Neural cell (in vitro differentiated cells): ENCODE data around the gene NME4. TPM values are rescaled to one million over a fixed set of nuclear protein-coding genes. Genes with fewer than 3 reads are reported as not detected.

ENCODE experiments used
- H2AFZ ChIP-seq: fragments of 200-600, 300-800 bp; sonication (generic), shearing (Covaris generic); 2 replicates; pipeline ENCODE4 v1.6.0; 2014; ENCODE audit warnings: low read depth, mild to moderate bottlenecking, antibody characterized with exemption, low read length, moderate library complexity
- H3F3A ChIP-seq: fragments of 200-600 bp; shearing (Covaris generic); 2 replicates; pipeline ENCODE4 v1.6.1; 2016; ENCODE audit warnings: mild to moderate bottlenecking, moderate library complexity, mixed read lengths, antibody characterized with exemption, low read length; ENCODE audit not compliant: insufficient read depth, poor library complexity, severe bottlenecking
- H3K27ac ChIP-seq: fragments of 200-600, 300-800 bp; sonication (generic), shearing (Covaris generic); 2 replicates; pipeline ENCODE4 v1.5.1; 2014; ENCODE audit warnings: mild to moderate bottlenecking, low read length, moderate library complexity
- H3K27me3 ChIP-seq: fragments of 300-800, 200-600 bp; sonication (generic), shearing (Covaris generic); 2 replicates; pipeline ENCODE4 v1.6.0; 2014; ENCODE audit warnings: mild to moderate bottlenecking, low read depth, low read length, moderate library complexity; ENCODE audit not compliant: insufficient read depth
- H3K36me3 ChIP-seq: fragments of 300-800, 200-600 bp; sonication (generic), shearing (Covaris generic); 2 replicates; pipeline ENCODE4 v1.5.1; 2014; ENCODE audit warnings: mild to moderate bottlenecking, antibody characterized with exemption, low read length, moderate library complexity; ENCODE audit not compliant: insufficient read depth
- H3K4me2 ChIP-seq: fragments of 300-800, 200-600 bp; sonication (generic), shearing (Covaris generic); 2 replicates; pipeline ENCODE4 v1.6.0; 2014; ENCODE audit warnings: mild to moderate bottlenecking, low read length
- H3K4me3 ChIP-seq: fragments of 300-800, 200-600 bp; sonication (generic), shearing (Covaris generic); 2 replicates; pipeline ENCODE4 v1.5.1; 2014; ENCODE audit warnings: mild to moderate bottlenecking, low read length, moderate library complexity
- H3K79me2 ChIP-seq: fragments of 200-600 bp; shearing (Covaris generic); replicated peaks from 2 replicates; pipeline ENCODE4 v1.6.0; 2014; ENCODE audit warnings: mild to moderate bottlenecking, low read length, moderate library complexity; ENCODE audit not compliant: insufficient read depth
- H3K9ac ChIP-seq: fragments of 300-800, 200-600 bp; sonication (generic), shearing (Covaris generic); 2 replicates; pipeline ENCODE4 v1.6.1; 2016; ENCODE audit warnings: mild to moderate bottlenecking, low read length, mixed read lengths
- H3K9me2 ChIP-seq: fragments of 200-600 bp; shearing (Covaris generic); 2 replicates; pipeline ENCODE4 v1.6.1; 2016; ENCODE audit warnings: mild to moderate bottlenecking, low read length, mixed read lengths; ENCODE audit not compliant: insufficient read depth
- H3K9me3 ChIP-seq: fragments of 200-600, 300-800 bp; sonication (generic), shearing (Covaris generic); 2 replicates; pipeline ENCODE4 v1.6.1; 2016; ENCODE audit warnings: mild to moderate bottlenecking, mixed run types, low read length, moderate library complexity, mixed read lengths
- H4K20me1 ChIP-seq: fragments of 200-600 bp; shearing (Covaris generic); 2 replicates; pipeline ENCODE4 v1.6.1; 2016; ENCODE audit warnings: mild to moderate bottlenecking, mixed run types; ENCODE audit not compliant: insufficient read depth
- EP300 ChIP-seq: fragments of 450-650 bp; conservative IDR thresholded peaks from 2 replicates; pipeline ENCODE4 v1.6.1; 2014; ENCODE audit warnings: antibody characterized with exemption, mild to moderate bottlenecking, moderate library complexity; ENCODE audit not compliant: poor library complexity, severe bottlenecking
- EZH2 ChIP-seq: fragments of 200-600, 300-800 bp; shearing (Covaris generic), sonication (generic); IDR thresholded peaks from 2 replicates; pipeline ENCODE4 v1.6.1; 2014; ENCODE audit warnings: antibody characterized with exemption, low read length, borderline replicate concordance, mild to moderate bottlenecking; ENCODE audit not compliant: insufficient read depth, poor library complexity, severe bottlenecking
- MXI1 ChIP-seq: fragments of 450-650 bp; conservative IDR thresholded peaks from 2 replicates; pipeline ENCODE4 v1.6.1; 2014; ENCODE audit warnings: antibody characterized with exemption, mild to moderate bottlenecking; ENCODE audit not compliant: poor library complexity, severe bottlenecking
- POLR2AphosphoS5 ChIP-seq: IDR thresholded peaks from 2 replicates; pipeline ENCODE4 v1.6.1; 2012
- RAD21 ChIP-seq: fragments of 450-650 bp; conservative IDR thresholded peaks from 2 replicates; pipeline ENCODE4 v1.6.1; 2014; ENCODE audit warnings: antibody characterized with exemption, mild to moderate bottlenecking, moderate library complexity
- REST ChIP-seq: IDR thresholded peaks from 2 replicates; pipeline ENCODE4 v1.6.1; 2012; ENCODE audit warnings: borderline replicate concordance
- SMC3 ChIP-seq: fragments of 450-650 bp; conservative IDR thresholded peaks from 2 replicates; pipeline ENCODE4 v1.6.1; 2014; ENCODE audit warnings: antibody characterized with exemption, mild to moderate bottlenecking, moderate library complexity; ENCODE audit not compliant: poor library complexity
- TAF1 ChIP-seq: IDR thresholded peaks from 2 replicates; pipeline ENCODE4 v1.6.1; 2012; ENCODE audit warnings: low read depth
- polyA plus RNA-seq: library from polyadenylated mRNA; depleted of rRNA; stranded (reverse); fragments of >200 nt; gene quantifications from 2 replicates; pipeline ENCODE4 v1.2.3, GENCODE V29; 2014
- TF ChIP-seq, protein P1 (sequence below): fragments of 450-650 bp; IDR thresholded peaks from 2 replicates; pipeline ENCODE4 v1.5.1; 2014; ENCODE audit warnings: antibody characterized with exemption, mild to moderate bottlenecking, moderate library complexity; ENCODE audit not compliant: poor library complexity, severe bottlenecking

NME4 gene
- polyA plus RNA-seq, 1 donor from 2014 or later: 65.2 TPM

DNA sequence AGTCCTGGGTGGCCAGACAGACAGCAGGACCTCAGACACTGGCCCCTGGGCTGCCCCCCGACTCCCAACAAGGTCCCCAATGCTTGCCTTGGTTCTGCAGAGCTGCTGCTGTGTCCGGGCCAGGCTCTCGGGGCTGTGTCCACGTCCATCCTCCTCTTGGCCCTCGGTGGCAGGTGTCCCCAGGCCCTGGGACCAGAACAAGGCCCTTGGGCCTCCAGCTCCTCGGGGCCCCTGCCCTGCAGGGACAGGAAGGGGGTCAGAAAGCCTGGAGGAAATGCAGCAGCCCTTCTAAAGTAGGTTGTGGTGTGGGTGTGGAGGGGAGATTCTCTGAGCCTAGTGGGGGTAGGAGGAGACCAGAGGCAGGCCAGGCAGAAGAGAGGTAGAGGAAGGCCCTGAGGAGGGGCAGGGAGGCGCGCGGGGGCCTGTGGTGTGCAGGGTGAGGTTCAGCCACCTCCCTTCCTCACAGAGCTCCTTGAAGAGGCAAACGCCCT is 42.0 kb upstream of the NME4 start:
- H3K9ac ChIP-seq: no peak overlapping the region
- no peak overlapping the region for H3K27ac ChIP-seq
- H3K36me3 ChIP-seq: no peaks in the 10 kb centered on the region
- no peak for TF ChIP-seq MXI1
- TF ChIP-seq RAD21: no peak
- no peak for TF ChIP-seq TAF1
- TF ChIP-seq SMC3: no peak
- TF ChIP-seq, protein P1, sequence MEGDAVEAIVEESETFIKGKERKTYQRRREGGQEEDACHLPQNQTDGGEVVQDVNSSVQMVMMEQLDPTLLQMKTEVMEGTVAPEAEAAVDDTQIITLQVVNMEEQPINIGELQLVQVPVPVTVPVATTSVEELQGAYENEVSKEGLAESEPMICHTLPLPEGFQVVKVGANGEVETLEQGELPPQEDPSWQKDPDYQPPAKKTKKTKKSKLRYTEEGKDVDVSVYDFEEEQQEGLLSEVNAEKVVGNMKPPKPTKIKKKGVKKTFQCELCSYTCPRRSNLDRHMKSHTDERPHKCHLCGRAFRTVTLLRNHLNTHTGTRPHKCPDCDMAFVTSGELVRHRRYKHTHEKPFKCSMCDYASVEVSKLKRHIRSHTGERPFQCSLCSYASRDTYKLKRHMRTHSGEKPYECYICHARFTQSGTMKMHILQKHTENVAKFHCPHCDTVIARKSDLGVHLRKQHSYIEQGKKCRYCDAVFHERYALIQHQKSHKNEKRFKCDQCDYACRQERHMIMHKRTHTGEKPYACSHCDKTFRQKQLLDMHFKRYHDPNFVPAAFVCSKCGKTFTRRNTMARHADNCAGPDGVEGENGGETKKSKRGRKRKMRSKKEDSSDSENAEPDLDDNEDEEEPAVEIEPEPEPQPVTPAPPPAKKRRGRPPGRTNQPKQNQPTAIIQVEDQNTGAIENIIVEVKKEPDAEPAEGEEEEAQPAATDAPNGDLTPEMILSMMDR: no peak
- no peak for TF ChIP-seq EZH2
- no peak for TF ChIP-seq REST
- no peak for TF ChIP-seq POLR2AphosphoS5
- H3K9me2 ChIP-seq: no peaks in the 10 kb centered on the region
- H3K9me3 ChIP-seq: no peaks in the 10 kb centered on the region
- H4K20me1 ChIP-seq: no peaks in the 10 kb centered on the region
- H2AFZ ChIP-seq: no peak overlapping the region
- no peaks in the 10 kb centered on the region for H3K27me3 ChIP-seq
- H3F3A ChIP-seq: no peaks in the 10 kb centered on the region
- H3K4me2 ChIP-seq: no peak overlapping the region
- no peak overlapping the region for H3K4me3 ChIP-seq
- H3K79me2 ChIP-seq: peaks cover 3% of the 10 kb centered on the region

GRCh38 chr16:356741-357140 is 40.3 kb upstream of the NME4 start:
- H3K4me2 ChIP-seq: no peak overlapping the region
- H3K9me2 ChIP-seq: no peaks in the 10 kb centered on the region
- no peaks in the 10 kb centered on the region for H4K20me1 ChIP-seq
- H3K27me3 ChIP-seq: no peaks in the 10 kb centered on the region
- no peak overlapping the region for H3K9ac ChIP-seq
- no peaks in the 10 kb centered on the region for H3F3A ChIP-seq
- H3K79me2 ChIP-seq: no peaks in the 10 kb centered on the region
- no peak overlapping the region for H2AFZ ChIP-seq
- H3K27ac ChIP-seq: no peak overlapping the region
- no peak for TF ChIP-seq POLR2AphosphoS5
- TF ChIP-seq REST: no peak
- TF ChIP-seq EZH2: no peak
- TF ChIP-seq RAD21: no peak
- TF ChIP-seq, protein P1: no peak
- TF ChIP-seq TAF1: no peak
- no peak for TF ChIP-seq EP300
- no peak for TF ChIP-seq SMC3
- no peak for TF ChIP-seq MXI1
- H3K36me3 ChIP-seq: no peaks in the 10 kb centered on the region
- H3K9me3 ChIP-seq: no peaks in the 10 kb centered on the region
- no peak overlapping the region for H3K4me3 ChIP-seq
